Endodermal cell (in vitro differentiated cells): Measurements from ENCODE around the gene EME2. TPM values are rescaled to one million over a fixed set of nuclear protein-coding genes. Genes with fewer than 3 reads are reported as not detected.

Experiments
- DNase-seq: peaks from one replicate; pipeline ENCODE4 v3.0.0-alpha.2; 2017
- H3K27ac ChIP-seq: 2 replicates; pipeline ENCODE4 v1.5.1; 2013; ENCODE audit warnings: mild to moderate bottlenecking, low read depth, low read length, moderate library complexity
- H3K27me3 ChIP-seq: 2 replicates; pipeline ENCODE4 v1.6.1; 2013; ENCODE audit warnings: mild to moderate bottlenecking, low read length, moderate library complexity; ENCODE audit not compliant: insufficient read depth, control insufficient read depth, poor library complexity, severe bottlenecking
- H3K36me3 ChIP-seq: 2 replicates; pipeline ENCODE4 v1.7.0; 2013; ENCODE audit warnings: mild to moderate bottlenecking, low read length, moderate library complexity; ENCODE audit not compliant: control insufficient read depth, insufficient read depth
- H3K4me1 ChIP-seq: one replicate; pipeline ENCODE4 v1.7.0; 2013; ENCODE audit warnings: low read length; ENCODE audit not compliant: control insufficient read depth, insufficient read depth
- H3K4me3 ChIP-seq: 2 replicates; pipeline ENCODE4 v1.5.1; 2013; ENCODE audit warnings: mild to moderate bottlenecking, low read length, moderate library complexity
- H3K9ac ChIP-seq: 2 replicates; pipeline ENCODE4 v1.6.1; 2013; ENCODE audit warnings: mild to moderate bottlenecking, low read length, moderate library complexity; ENCODE audit not compliant: poor library complexity, severe bottlenecking; ENCODE audit errors: extremely low read depth
- H3K9me3 ChIP-seq: 2 replicates; pipeline ENCODE4 v1.6.1; 2013; ENCODE audit warnings: mild to moderate bottlenecking, low read length, moderate library complexity; ENCODE audit not compliant: control insufficient read depth
- H3K27ac Mint-ChIP-seq: 2 replicates; pipeline ENCODE4 v1.8.0; 2020; ENCODE audit warnings: mixed read lengths
- H3K27me3 Mint-ChIP-seq: 2 replicates; pipeline ENCODE4 v1.8.0; 2021; ENCODE audit warnings: mild to moderate bottlenecking, mixed read lengths; ENCODE audit not compliant: insufficient read depth
- H3K36me3 Mint-ChIP-seq: 2 replicates; pipeline ENCODE4 v1.8.0; 2020; ENCODE audit warnings: low read depth, mixed read lengths
- H3K4me1 Mint-ChIP-seq: 2 replicates; pipeline ENCODE4 v1.8.0; 2020; ENCODE audit warnings: mixed read lengths
- H3K4me3 Mint-ChIP-seq: 2 replicates; pipeline ENCODE4 v1.8.0; 2020; ENCODE audit warnings: mild to moderate bottlenecking, moderate library complexity, mixed read lengths
- H3K9me3 Mint-ChIP-seq: 2 replicates; pipeline ENCODE4 v1.8.0; 2020; ENCODE audit warnings: mild to moderate bottlenecking, mixed read lengths
- CTCF ChIP-seq: fragments of 200-600 bp; sonication (generic); conservative IDR thresholded peaks from 2 replicates; pipeline ENCODE4 v1.5.0; 2021; ENCODE audit warnings: antibody characterized with exemption, mild to moderate bottlenecking
- WGBS, 2 experiments: methylation state at CpG; one replicate each; pipeline versions ENCODE4 v1.1.5 to v1.1.7; 2013; ENCODE audit warnings: missing lambda C conversion rate in 2 of 2, mixed read lengths in 1 of 2; ENCODE audit not compliant: insufficient coverage in 1 of 2, insufficient read length in 1 of 2; 5-methylcytosine and 5-hydroxymethylcytosine counted together
- total RNA-seq, 2 donors: library from RNA; stranded (reverse); fragmentation: NEBNext Ultra II Directional in 1 of 2; extraction: Animal tissue kit (Norgen Biotek cat#: 25700) in 1 of 2; gene quantifications; 2 replicates in 1 of 2; 3 replicates in 1 of 2; pipeline ENCODE4 v1.2.1, GENCODE V29; 2021

EME2 gene
- total RNA-seq, 2 donors from 2014 or later = 34.3 to 64.3 TPM

- Histone ChIP-seq H3K4me1 (no peaks in the 10 kb centered on the region), H3K4me3 (no peak overlapping the region), H3K27me3 (no peaks in the 10 kb centered on the region), H3K27ac (no peak overlapping the region), H3K9ac (no peak overlapping the region), H3K9me3 (no peaks in the 10 kb centered on the region), H3K36me3 (peaks cover 23% of the 10 kb centered on the region)
- H3K4me1 Mint-ChIP-seq = no peaks in the 10 kb centered on the region
- DNase-seq = no peak
- no peaks in the 10 kb centered on the region for H3K27me3 Mint-ChIP-seq
- H3K27ac Mint-ChIP-seq = no peak overlapping the region
- peaks cover 17% of the 10 kb centered on the region for H3K36me3 Mint-ChIP-seq
- TF ChIP-seq CTCF = no peak
- H3K4me3 Mint-ChIP-seq = no peak overlapping the region
- no peaks in the 10 kb centered on the region for H3K9me3 Mint-ChIP-seq
- 89 to 96% methylated on average over 9 to 19 of the region's 19 CpGs for WGBS, 2 experiments
These were observed 6.4 kb upstream of the EME2 start for GRCh38 chr16:1766231-1766630.

GRCh38 chr16:1766701-1767100 lies 5.9 kb upstream of the EME2 start:
- Mint-ChIP-seq H3K36me3 (peaks cover 16% of the 10 kb centered on the region), H3K4me3 (no peak overlapping the region), H3K27ac (no peak overlapping the region), H3K27me3 (no peaks in the 10 kb centered on the region), H3K4me1 (no peaks in the 10 kb centered on the region), H3K9me3 (no peaks in the 10 kb centered on the region)
- Histone ChIP-seq H3K4me3 (no peak overlapping the region), H3K27ac (no peak overlapping the region), H3K27me3 (no peaks in the 10 kb centered on the region), H3K9me3 (no peaks in the 10 kb centered on the region), H3K4me1 (no peaks in the 10 kb centered on the region), H3K36me3 (peaks cover 23% of the 10 kb centered on the region), H3K9ac (no peak overlapping the region)
- WGBS, 2 experiments = 94 to 95% methylated on average over 10 to 18 of the region's 18 CpGs
- no peak for DNase-seq
- TF ChIP-seq CTCF = no peak

GRCh38 chr16:1767116-1767994 lies 5.3 kb upstream of the EME2 start:
- Mint-ChIP-seq H3K27me3 (no peaks in the 10 kb centered on the region), H3K4me3 (no peak overlapping the region), H3K27ac (no peak overlapping the region), H3K9me3 (no peaks in the 10 kb centered on the region), H3K36me3 (peaks cover 17% of the 10 kb centered on the region), H3K4me1 (peaks cover 3% of the 10 kb centered on the region)
- H3K4me3 ChIP-seq = no peak overlapping the region
- no peaks in the 10 kb centered on the region for H3K4me1 ChIP-seq
- no peaks in the 10 kb centered on the region for H3K27me3 ChIP-seq
- 96 to 98% methylated on average over 34 to 42 of the region's 42 CpGs for WGBS, 2 experiments
- DNase-seq = no peak
- no peak for TF ChIP-seq CTCF
- no peak overlapping the region for H3K27ac ChIP-seq
- H3K36me3 ChIP-seq = peaks cover 23% of the 10 kb centered on the region
- H3K9ac ChIP-seq = no peak overlapping the region
- H3K9me3 ChIP-seq = no peaks in the 10 kb centered on the region
